ENCODE data around the gene CYP26B1. TPM values are rescaled to one million over a fixed set of nuclear protein-coding genes. Genes with fewer than 3 reads are reported as not detected.
A peak's percentile ranks its signal among the peaks of the same experiment; 100 is the strongest.

CYP26B1 gene
- total RNA-seq, 1 donor from 2014 or later, result 4.7 TPM

DNA sequence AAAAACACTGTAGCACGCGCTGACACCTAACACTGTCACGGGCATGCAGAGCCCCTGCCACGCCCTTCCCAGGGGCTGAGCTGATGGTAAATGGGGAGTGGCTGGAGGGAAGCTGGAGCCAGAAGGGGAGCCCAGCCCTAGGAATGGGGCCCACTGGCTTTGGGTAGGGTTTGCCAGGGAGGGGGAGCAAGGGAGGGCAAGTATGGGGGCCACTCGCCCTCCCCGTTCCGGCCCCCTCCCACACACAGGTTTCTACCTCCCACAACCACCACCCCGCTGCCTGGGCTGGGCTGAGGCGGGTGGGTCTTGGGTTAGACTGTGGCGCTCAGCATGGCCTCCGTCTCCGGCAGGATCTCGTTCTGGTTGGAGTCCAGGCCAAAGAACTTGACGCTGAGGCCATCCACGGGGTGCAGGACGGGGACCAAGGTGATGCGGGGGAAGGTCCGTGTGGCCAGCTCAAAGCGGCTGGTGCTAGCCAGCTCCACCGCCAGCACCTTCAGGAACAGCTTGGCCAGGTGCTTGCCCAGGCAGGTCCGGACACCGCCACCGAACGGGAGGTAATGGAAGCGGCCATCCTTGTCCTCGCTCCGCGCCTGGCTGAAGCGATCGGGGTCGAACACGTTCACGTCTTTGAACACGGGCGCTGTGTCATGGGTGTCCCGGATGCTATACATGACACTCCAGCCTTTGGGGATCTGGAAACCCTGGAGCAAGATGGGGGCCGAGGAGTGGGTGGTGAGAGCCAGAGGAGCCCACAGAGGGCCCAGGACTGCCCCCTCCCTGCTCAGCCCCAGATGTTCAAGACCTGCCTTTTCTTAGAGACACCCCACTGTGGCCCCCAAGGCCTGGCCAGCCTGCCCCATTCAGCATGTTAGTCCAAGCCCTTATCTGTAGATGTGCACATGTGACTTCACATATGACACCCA is 15.5 kb downstream of the CYP26B1 start:
- DNase-seq (ENCODE audit: low spot score), result peak; percentile 68
- no peaks in the 10 kb centered on the region for H3K9me3 Mint-ChIP-seq (ENCODE audit: low read depth)
- peaks cover 1% of the 10 kb centered on the region for H3K27me3 Mint-ChIP-seq (ENCODE audit: low read depth)
- no peak overlapping the region for H3K4me3 Mint-ChIP-seq (ENCODE audit: unreplicated experiment)
- H3K4me1 Mint-ChIP-seq (ENCODE audit: low read depth), result no peaks in the 10 kb centered on the region
- H3K36me3 Mint-ChIP-seq (ENCODE audit: low read depth), result no peaks in the 10 kb centered on the region
- TF ChIP-seq CTCF (IDR thresholded peaks at IDR 0.05), result no peak
- no peak overlapping the region for H3K27ac Mint-ChIP-seq (ENCODE audit: unreplicated experiment)

GRCh38 chr2:72131371-72131891 is 16.2 kb downstream of the CYP26B1 start:
- H3K27ac Mint-ChIP-seq (ENCODE audit: unreplicated experiment), result no peak overlapping the region
- TF ChIP-seq CTCF (IDR thresholded peaks at IDR 0.05), result no peak
- H3K27me3 Mint-ChIP-seq (ENCODE audit: low read depth), result peaks cover 1% of the 10 kb centered on the region
- no peak overlapping the region for H3K4me3 Mint-ChIP-seq (ENCODE audit: unreplicated experiment)
- no peaks in the 10 kb centered on the region for H3K36me3 Mint-ChIP-seq (ENCODE audit: low read depth)
- H3K4me1 Mint-ChIP-seq (ENCODE audit: low read depth), result no peaks in the 10 kb centered on the region
- DNase-seq (ENCODE audit: low spot score), result peak; percentile 70
- H3K9me3 Mint-ChIP-seq (ENCODE audit: low read depth), result no peaks in the 10 kb centered on the region

DNA sequence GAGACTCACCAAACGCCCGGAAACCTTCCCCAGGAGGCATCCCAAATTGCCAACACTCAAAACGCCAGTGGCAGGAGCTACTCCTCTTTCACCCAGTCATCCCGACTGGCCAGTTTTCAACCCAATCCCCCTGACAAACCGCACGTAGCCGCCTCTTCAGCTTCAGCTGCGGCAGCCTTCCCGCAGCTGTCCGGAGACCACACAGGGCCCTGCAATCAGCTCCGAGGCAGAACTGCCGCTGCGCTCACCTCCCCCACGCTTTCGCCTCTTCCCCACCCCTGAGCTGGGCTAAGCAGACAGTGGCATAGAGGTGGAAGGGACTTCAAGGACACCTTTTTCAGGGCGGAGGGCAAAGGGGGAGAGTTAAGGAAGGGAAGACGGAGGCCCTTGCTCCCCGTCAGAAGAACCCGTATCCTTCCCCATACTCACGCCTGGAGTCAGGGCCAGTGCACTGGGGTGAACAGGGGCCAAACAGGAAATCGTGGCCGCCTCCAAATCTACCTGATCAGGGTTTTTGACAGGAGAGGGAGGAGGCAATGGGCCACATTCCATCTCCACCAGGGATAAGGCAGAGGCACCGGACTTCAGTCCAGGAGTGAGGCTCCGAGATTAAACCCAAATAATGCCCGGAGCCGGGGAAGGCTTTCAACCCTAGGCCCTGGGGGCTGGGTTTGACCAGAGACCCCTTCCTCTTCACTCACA is 16.9 kb downstream of the CYP26B1 start:
- no peaks in the 10 kb centered on the region for H3K9me3 Mint-ChIP-seq (ENCODE audit: low read depth)
- no peak for TF ChIP-seq CTCF (IDR thresholded peaks at IDR 0.05)
- peaks cover 1% of the 10 kb centered on the region for H3K27me3 Mint-ChIP-seq (ENCODE audit: low read depth)
- no peaks in the 10 kb centered on the region for H3K36me3 Mint-ChIP-seq (ENCODE audit: low read depth)
- H3K27ac Mint-ChIP-seq (ENCODE audit: unreplicated experiment), result no peak overlapping the region
- no peak overlapping the region for H3K4me3 Mint-ChIP-seq (ENCODE audit: unreplicated experiment)
- DNase-seq (ENCODE audit: low spot score), result peak; percentile 53
- no peaks in the 10 kb centered on the region for H3K4me1 Mint-ChIP-seq (ENCODE audit: low read depth)

GRCh38 chr2:72129681-72130340 is 17.9 kb downstream of the CYP26B1 start:
- H3K4me1 Mint-ChIP-seq (ENCODE audit: low read depth), result no peaks in the 10 kb centered on the region
- no peak overlapping the region for H3K27ac Mint-ChIP-seq (ENCODE audit: unreplicated experiment)
- no peaks in the 10 kb centered on the region for H3K36me3 Mint-ChIP-seq (ENCODE audit: low read depth)
- no peaks in the 10 kb centered on the region for H3K9me3 Mint-ChIP-seq (ENCODE audit: low read depth)
- TF ChIP-seq CTCF (IDR thresholded peaks at IDR 0.05), result no peak
- peaks cover 1% of the 10 kb centered on the region for H3K27me3 Mint-ChIP-seq (ENCODE audit: low read depth)
- peak; percentile 39 for DNase-seq (ENCODE audit: low spot score)
- H3K4me3 Mint-ChIP-seq (ENCODE audit: unreplicated experiment), result no peak overlapping the region

DNA sequence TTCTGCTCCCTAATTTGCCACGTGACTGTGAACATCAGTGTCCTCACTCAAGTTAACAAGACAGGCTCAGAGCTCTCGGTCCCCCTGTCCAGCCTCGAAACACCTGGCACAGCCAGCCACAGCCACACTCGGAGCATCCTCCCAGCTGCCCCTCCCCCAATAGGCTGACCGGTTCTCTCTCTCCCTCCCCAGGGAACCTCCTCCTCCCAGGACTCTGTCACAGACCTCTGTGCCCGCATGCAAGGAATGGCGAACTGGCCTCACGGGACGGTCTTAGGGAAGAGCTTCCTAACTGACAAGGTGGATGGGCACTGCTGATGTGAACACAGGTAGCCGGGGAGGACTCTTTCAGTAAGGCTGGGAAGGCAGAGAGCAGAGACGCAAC is 18.8 kb downstream of the CYP26B1 start:
- Mint-ChIP-seq H3K27me3 (ENCODE audit: low read depth) (peaks cover 1% of the 10 kb centered on the region), H3K4me3 (ENCODE audit: unreplicated experiment) (no peak overlapping the region), H3K36me3 (ENCODE audit: low read depth) (no peaks in the 10 kb centered on the region), H3K27ac (ENCODE audit: unreplicated experiment) (no peak overlapping the region), H3K9me3 (ENCODE audit: low read depth) (no peaks in the 10 kb centered on the region), H3K4me1 (ENCODE audit: low read depth) (no peaks in the 10 kb centered on the region)
- peak; percentile 55 for DNase-seq (ENCODE audit: low spot score)
- TF ChIP-seq CTCF (IDR thresholded peaks at IDR 0.05), result no peak

Measured in chondrocyte (in vitro differentiated cells).